ENCODE results near the gene VIM. TPM values are rescaled to one million over a fixed set of nuclear protein-coding genes. Genes with fewer than 3 reads are reported as not detected.

The VIM gene
- total and polyA plus RNA-seq, 2 donors (not counting 1 experiment from before 2014, with no cell fraction given): 4,882 to 7,192 TPM

DNA sequence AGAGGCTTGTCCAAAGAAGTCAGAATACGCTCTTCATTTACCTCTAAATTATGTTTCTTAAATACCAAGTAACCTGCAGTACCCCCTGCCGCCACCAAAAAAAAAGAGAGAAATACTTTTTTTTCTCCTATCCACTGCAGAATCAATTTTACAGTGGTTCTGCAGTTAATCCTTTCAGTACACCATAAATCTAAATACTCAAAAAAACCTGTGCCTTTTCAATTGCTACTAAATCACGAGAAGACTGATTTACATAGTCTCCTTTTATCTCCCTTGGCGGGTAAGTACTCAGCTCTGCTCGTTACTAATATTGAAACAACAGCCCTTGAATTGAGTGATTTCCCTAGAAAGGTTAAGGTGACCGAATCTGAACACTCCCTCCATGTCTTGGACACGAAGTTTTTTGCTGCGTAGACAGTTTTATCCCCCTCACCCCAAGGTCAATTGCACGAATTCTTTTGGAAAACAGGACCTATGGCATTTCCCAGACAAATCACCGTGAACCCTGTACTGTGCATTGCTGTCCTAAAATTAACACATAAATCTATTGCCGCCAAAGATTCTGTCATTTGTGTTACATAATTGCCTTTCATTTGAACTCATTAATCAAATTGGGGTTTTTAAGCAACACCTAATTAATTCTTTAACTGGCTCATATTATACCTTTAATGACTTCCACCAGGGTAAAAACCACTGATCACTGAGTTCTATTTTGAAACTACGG lies 512 bp upstream of the VIM start:
- H4K20me1 ChIP-seq (ENCODE audit: control insufficient read depth, extremely low read depth, insufficient read depth, low read length): peaks cover 14% of the 10 kb centered on the region
- peaks cover 13% of the 10 kb centered on the region for H3K36me3 ChIP-seq (ENCODE audit: control insufficient read depth, insufficient read depth, low read length)
- H3K27ac ChIP-seq (ENCODE audit: insufficient read depth, low read length): peak overlapping the region; percentile 98
- H3K79me2 ChIP-seq (ENCODE audit: control insufficient read depth, insufficient read depth, low read length): peaks cover 42% of the 10 kb centered on the region
- peak overlapping the region; percentile 99 for H3K9ac ChIP-seq (ENCODE audit: insufficient read depth, low read length)
- DNase-seq (ENCODE audit: low read depth in 2 of 2): peak in 1 of 2 donors; percentile 47
- H3K9me3 ChIP-seq (ENCODE audit: control insufficient read depth, insufficient read depth, low read depth, low read length): no peaks in the 10 kb centered on the region
- H3K4me1 ChIP-seq (ENCODE audit: control insufficient read depth, extremely low read depth, insufficient read depth, low read length): peaks cover 11% of the 10 kb centered on the region
- peak overlapping the region; percentile 100 for H3K4me2 ChIP-seq (ENCODE audit: extremely low read depth, insufficient read depth, low read length)
- H3K27me3 ChIP-seq (ENCODE audit: control insufficient read depth, insufficient read depth, low read length): no peaks in the 10 kb centered on the region
- peak overlapping the region; percentile 55 to 100 (median 78) for H3K4me3 ChIP-seq (replicated peaks in 1 of 4; ENCODE audit: control extremely low read depth in 1 of 4, insufficient read depth in 1 of 4, low read depth in 3 of 4, low read length in 4 of 4)
- TF ChIP-seq EZH2 (IDR thresholded peaks at IDR 0.05; ENCODE audit: low read length, missing control alignments): no peak
- TF ChIP-seq, protein P1, sequence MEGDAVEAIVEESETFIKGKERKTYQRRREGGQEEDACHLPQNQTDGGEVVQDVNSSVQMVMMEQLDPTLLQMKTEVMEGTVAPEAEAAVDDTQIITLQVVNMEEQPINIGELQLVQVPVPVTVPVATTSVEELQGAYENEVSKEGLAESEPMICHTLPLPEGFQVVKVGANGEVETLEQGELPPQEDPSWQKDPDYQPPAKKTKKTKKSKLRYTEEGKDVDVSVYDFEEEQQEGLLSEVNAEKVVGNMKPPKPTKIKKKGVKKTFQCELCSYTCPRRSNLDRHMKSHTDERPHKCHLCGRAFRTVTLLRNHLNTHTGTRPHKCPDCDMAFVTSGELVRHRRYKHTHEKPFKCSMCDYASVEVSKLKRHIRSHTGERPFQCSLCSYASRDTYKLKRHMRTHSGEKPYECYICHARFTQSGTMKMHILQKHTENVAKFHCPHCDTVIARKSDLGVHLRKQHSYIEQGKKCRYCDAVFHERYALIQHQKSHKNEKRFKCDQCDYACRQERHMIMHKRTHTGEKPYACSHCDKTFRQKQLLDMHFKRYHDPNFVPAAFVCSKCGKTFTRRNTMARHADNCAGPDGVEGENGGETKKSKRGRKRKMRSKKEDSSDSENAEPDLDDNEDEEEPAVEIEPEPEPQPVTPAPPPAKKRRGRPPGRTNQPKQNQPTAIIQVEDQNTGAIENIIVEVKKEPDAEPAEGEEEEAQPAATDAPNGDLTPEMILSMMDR (conservative IDR thresholded peaks at IDR 0.05 in 1 of 2, IDR thresholded peaks at IDR 0.05 in 1 of 2; ENCODE audit: low read depth in 1 of 2, low read length in 2 of 2): peak; percentile 7 to 54
- H2AFZ ChIP-seq (ENCODE audit: low read length): no peak overlapping the region

DNA sequence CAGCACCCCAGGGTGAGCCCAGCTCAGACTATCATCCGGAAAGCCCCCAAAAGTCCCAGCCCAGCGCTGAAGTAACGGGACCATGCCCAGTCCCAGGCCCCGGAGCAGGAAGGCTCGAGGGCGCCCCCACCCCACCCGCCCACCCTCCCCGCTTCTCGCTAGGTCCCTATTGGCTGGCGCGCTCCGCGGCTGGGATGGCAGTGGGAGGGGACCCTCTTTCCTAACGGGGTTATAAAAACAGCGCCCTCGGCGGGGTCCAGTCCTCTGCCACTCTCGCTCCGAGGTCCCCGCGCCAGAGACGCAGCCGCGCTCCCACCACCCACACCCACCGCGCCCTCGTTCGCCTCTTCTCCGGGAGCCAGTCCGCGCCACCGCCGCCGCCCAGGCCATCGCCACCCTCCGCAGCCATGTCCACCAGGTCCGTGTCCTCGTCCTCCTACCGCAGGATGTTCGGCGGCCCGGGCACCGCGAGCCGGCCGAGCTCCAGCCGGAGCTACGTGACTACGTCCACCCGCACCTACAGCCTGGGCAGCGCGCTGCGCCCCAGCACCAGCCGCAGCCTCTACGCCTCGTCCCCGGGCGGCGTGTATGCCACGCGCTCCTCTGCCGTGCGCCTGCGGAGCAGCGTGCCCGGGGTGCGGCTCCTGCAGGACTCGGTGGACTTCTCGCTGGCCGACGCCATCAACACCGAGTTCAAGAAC lies 1.1 kb downstream of the VIM start:
- TF ChIP-seq, protein P1 (conservative IDR thresholded peaks at IDR 0.05 in 1 of 2, IDR thresholded peaks at IDR 0.05 in 1 of 2; ENCODE audit: low read depth in 1 of 2, low read length in 2 of 2): no peak
- no peak for TF ChIP-seq EZH2 (IDR thresholded peaks at IDR 0.05; ENCODE audit: low read length, missing control alignments)

DNA sequence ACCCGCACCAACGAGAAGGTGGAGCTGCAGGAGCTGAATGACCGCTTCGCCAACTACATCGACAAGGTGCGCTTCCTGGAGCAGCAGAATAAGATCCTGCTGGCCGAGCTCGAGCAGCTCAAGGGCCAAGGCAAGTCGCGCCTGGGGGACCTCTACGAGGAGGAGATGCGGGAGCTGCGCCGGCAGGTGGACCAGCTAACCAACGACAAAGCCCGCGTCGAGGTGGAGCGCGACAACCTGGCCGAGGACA lies 1.6 kb downstream of the VIM start:
- peaks cover 20% of the 10 kb centered on the region for H3K36me3 ChIP-seq (ENCODE audit: control insufficient read depth, insufficient read depth, low read length)
- TF ChIP-seq, protein P1 (conservative IDR thresholded peaks at IDR 0.05 in 1 of 2, IDR thresholded peaks at IDR 0.05 in 1 of 2; ENCODE audit: low read depth in 1 of 2, low read length in 2 of 2): no peak
- TF ChIP-seq EZH2 (IDR thresholded peaks at IDR 0.05; ENCODE audit: low read length, missing control alignments): no peak
- peaks cover 16% of the 10 kb centered on the region for H3K4me1 ChIP-seq (ENCODE audit: control insufficient read depth, extremely low read depth, insufficient read depth, low read length)
- H3K4me2 ChIP-seq (ENCODE audit: extremely low read depth, insufficient read depth, low read length): no peak overlapping the region
- peak in 1 of 2 donors; percentile 55 for DNase-seq (ENCODE audit: low read depth in 2 of 2)
- peak overlapping the region; percentile 91 for H3K27ac ChIP-seq (ENCODE audit: insufficient read depth, low read length)
- no peaks in the 10 kb centered on the region for H3K27me3 ChIP-seq (ENCODE audit: control insufficient read depth, insufficient read depth, low read length)
- peaks cover 62% of the 10 kb centered on the region for H3K79me2 ChIP-seq (ENCODE audit: control insufficient read depth, insufficient read depth, low read length)
- peak overlapping the region; percentile 99 for H3K9ac ChIP-seq (ENCODE audit: insufficient read depth, low read length)
- peak overlapping the region; percentile 64 to 100 (median 90) for H3K4me3 ChIP-seq (replicated peaks in 1 of 4; ENCODE audit: control extremely low read depth in 1 of 4, insufficient read depth in 1 of 4, low read depth in 3 of 4, low read length in 4 of 4)
- peaks cover 22% of the 10 kb centered on the region for H4K20me1 ChIP-seq (ENCODE audit: control insufficient read depth, extremely low read depth, insufficient read depth, low read length)
- no peaks in the 10 kb centered on the region for H3K9me3 ChIP-seq (ENCODE audit: control insufficient read depth, insufficient read depth, low read depth, low read length)
- H2AFZ ChIP-seq (ENCODE audit: low read length): no peak overlapping the region

More for the DNA sequence above, 1.1 kb downstream of the VIM start:
- Histone ChIP-seq H3K4me1 (ENCODE audit: control insufficient read depth, extremely low read depth, insufficient read depth, low read length) (peaks cover 15% of the 10 kb centered on the region), H4K20me1 (ENCODE audit: control insufficient read depth, extremely low read depth, insufficient read depth, low read length) (peaks cover 22% of the 10 kb centered on the region), H3K27me3 (ENCODE audit: control insufficient read depth, insufficient read depth, low read length) (no peaks in the 10 kb centered on the region), H2AFZ (ENCODE audit: low read length) (no peak overlapping the region), H3K27ac (ENCODE audit: insufficient read depth, low read length) (peak overlapping the region; percentile 98), H3K79me2 (ENCODE audit: control insufficient read depth, insufficient read depth, low read length) (peaks cover 58% of the 10 kb centered on the region), H3K9me3 (ENCODE audit: control insufficient read depth, insufficient read depth, low read depth, low read length) (no peaks in the 10 kb centered on the region), H3K4me3 (replicated peaks in 1 of 4; ENCODE audit: control extremely low read depth in 1 of 4, insufficient read depth in 1 of 4, low read depth in 3 of 4, low read length in 4 of 4) (peak overlapping the region; percentile 82 to 100 (median 90)), H3K36me3 (ENCODE audit: control insufficient read depth, insufficient read depth, low read length) (peaks cover 18% of the 10 kb centered on the region), H3K9ac (ENCODE audit: insufficient read depth, low read length) (peak overlapping the region; percentile 99), H3K4me2 (ENCODE audit: extremely low read depth, insufficient read depth, low read length) (peak overlapping the region; percentile 70)
- DNase-seq (ENCODE audit: low read depth in 2 of 2): peak; percentile 90 to 93

Data from fibroblast of lung (primary cell).